Central memory CD8-positive, alpha-beta T cell (primary cell): ENCODE results near the gene BZW1.

Experiments
- ATAC-seq: fragments of 150-1000 bp; cut with Tn5 transposase; replicated peaks from 2 replicates; pipeline ENCODE4 v1.10.0; 2022; ENCODE audit warnings: mild to moderate bottlenecking, moderate FRiP score, moderate number of reproducible peaks; ENCODE audit not compliant: poor library complexity, severe bottlenecking; ENCODE audit errors: extremely low read depth
- DNase-seq, 2 donors: peaks; one replicate each; pipeline ENCODE4 v3.0.0; 2021; ENCODE audit warnings: low spot score in 2 of 2
- H3K27ac Mint-ChIP-seq: one replicate; pipeline ENCODE4 v1.8.0; 2022; ENCODE audit warnings: low read depth, mild to moderate bottlenecking, moderate library complexity, mixed read lengths
- H3K27me3 Mint-ChIP-seq: one replicate; pipeline ENCODE4 v1.8.0; 2022; ENCODE audit warnings: mixed read lengths
- H3K36me3 Mint-ChIP-seq: one replicate; pipeline ENCODE4 v1.8.0; 2022; ENCODE audit warnings: mild to moderate bottlenecking, moderate library complexity, mixed read lengths; ENCODE audit not compliant: insufficient read depth
- H3K4me1 Mint-ChIP-seq: one replicate; pipeline ENCODE4 v1.8.0; 2022; ENCODE audit warnings: mixed read lengths
- H3K4me3 Mint-ChIP-seq: one replicate; pipeline ENCODE4 v1.8.0; 2022; ENCODE audit warnings: mild to moderate bottlenecking, moderate library complexity, mixed read lengths
- H3K9me3 Mint-ChIP-seq: one replicate; pipeline ENCODE4 v1.8.0; 2022; ENCODE audit warnings: mixed read lengths

BZW1 gene

GRCh38 chr2:200820573-200821234 lies 9.0 kb downstream of the BZW1 start:
- Mint-ChIP-seq H3K4me1 (peaks cover 7% of the 10 kb centered on the region), H3K36me3 (peaks cover 74% of the 10 kb centered on the region), H3K4me3 (no peak overlapping the region), H3K27ac (no peak overlapping the region), H3K27me3 (no peaks in the 10 kb centered on the region), H3K9me3 (no peaks in the 10 kb centered on the region)
- ATAC-seq (no peak), DNase-seq (no peak)

GRCh38 chr2:200821686-200822245 lies 10.1 kb downstream of the BZW1 start:
- Mint-ChIP-seq H3K9me3 (no peaks in the 10 kb centered on the region), H3K27ac (no peak overlapping the region), H3K36me3 (peaks cover 65% of the 10 kb centered on the region), H3K4me3 (no peak overlapping the region), H3K4me1 (peaks cover 6% of the 10 kb centered on the region), H3K27me3 (no peaks in the 10 kb centered on the region)
- DNase-seq: no peak
- no peak for ATAC-seq

GRCh38 chr2:200828104-200828503 lies 16.4 kb downstream of the BZW1 start:
- ATAC-seq (no peak), DNase-seq (no peak)
- peak overlapping the region; percentile 46 for H3K27ac Mint-ChIP-seq
- no peaks in the 10 kb centered on the region for H3K9me3 Mint-ChIP-seq
- H3K4me1 Mint-ChIP-seq: peaks cover 5% of the 10 kb centered on the region
- H3K4me3 Mint-ChIP-seq: no peak overlapping the region
- H3K27me3 Mint-ChIP-seq: no peaks in the 10 kb centered on the region
- peaks cover 14% of the 10 kb centered on the region for H3K36me3 Mint-ChIP-seq

GRCh38 chr2:200828572-200829257 lies 17.0 kb downstream of the BZW1 start:
- H3K27me3 Mint-ChIP-seq: no peaks in the 10 kb centered on the region
- no peak for ATAC-seq

GRCh38 chr2:200829258-200829655 lies 17.5 kb downstream of the BZW1 start:
- ATAC-seq: no peak

More at GRCh38 chr2:200828572-200829257, 17.0 kb downstream of the BZW1 start:
- H3K27ac Mint-ChIP-seq: no peak overlapping the region
- no peaks in the 10 kb centered on the region for H3K9me3 Mint-ChIP-seq
- peaks cover 13% of the 10 kb centered on the region for H3K36me3 Mint-ChIP-seq
- no peak for DNase-seq
- no peak overlapping the region for H3K4me3 Mint-ChIP-seq
- H3K4me1 Mint-ChIP-seq: peaks cover 5% of the 10 kb centered on the region

GRCh38 chr2:200834701-200835100 lies 23.0 kb downstream of the BZW1 start:
- Mint-ChIP-seq H3K27me3 (no peaks in the 10 kb centered on the region), H3K27ac (no peak overlapping the region), H3K4me3 (no peak overlapping the region), H3K9me3 (no peaks in the 10 kb centered on the region), H3K36me3 (no peaks in the 10 kb centered on the region), H3K4me1 (no peaks in the 10 kb centered on the region)
- DNase-seq (no peak), ATAC-seq (no peak)

More at GRCh38 chr2:200829258-200829655, 17.5 kb downstream of the BZW1 start:
- H3K9me3 Mint-ChIP-seq: no peaks in the 10 kb centered on the region
- H3K36me3 Mint-ChIP-seq: peaks cover 13% of the 10 kb centered on the region
- peak overlapping the region; percentile 49 for H3K27ac Mint-ChIP-seq
- H3K4me1 Mint-ChIP-seq: peaks cover 5% of the 10 kb centered on the region
- DNase-seq: no peak
- no peak overlapping the region for H3K4me3 Mint-ChIP-seq
- no peaks in the 10 kb centered on the region for H3K27me3 Mint-ChIP-seq

GRCh38 chr2:200839513-200839912 lies 27.8 kb downstream of the BZW1 start:
- no peak for ATAC-seq
- Mint-ChIP-seq H3K27ac (no peak overlapping the region), H3K9me3 (no peaks in the 10 kb centered on the region), H3K36me3 (no peaks in the 10 kb centered on the region), H3K4me1 (no peaks in the 10 kb centered on the region), H3K27me3 (no peaks in the 10 kb centered on the region), H3K4me3 (no peak overlapping the region)
- DNase-seq: no peak

GRCh38 chr2:200843993-200844948 lies 32.6 kb downstream of the BZW1 start:
- Mint-ChIP-seq H3K27me3 (no peaks in the 10 kb centered on the region), H3K27ac (no peak overlapping the region), H3K4me1 (no peaks in the 10 kb centered on the region), H3K9me3 (no peaks in the 10 kb centered on the region), H3K36me3 (peaks cover 3% of the 10 kb centered on the region), H3K4me3 (no peak overlapping the region)
- no peak for DNase-seq
- ATAC-seq: no peak

- Mint-ChIP-seq H3K36me3 (peaks cover 4% of the 10 kb centered on the region), H3K27ac (no peak overlapping the region), H3K9me3 (no peaks in the 10 kb centered on the region), H3K27me3 (no peaks in the 10 kb centered on the region), H3K4me3 (no peak overlapping the region), H3K4me1 (no peaks in the 10 kb centered on the region)
- DNase-seq: no peak
- no peak for ATAC-seq
Measured at GRCh38 chr2:200845194-200845593, 33.5 kb downstream of the BZW1 start.

GRCh38 chr2:200845669-200846325 lies 34.1 kb downstream of the BZW1 start:
- ATAC-seq (no peak), DNase-seq (no peak)
- Mint-ChIP-seq H3K4me1 (peaks cover 6% of the 10 kb centered on the region), H3K9me3 (no peaks in the 10 kb centered on the region), H3K27ac (peak overlapping the region; percentile 82), H3K27me3 (no peaks in the 10 kb centered on the region), H3K36me3 (peaks cover 10% of the 10 kb centered on the region), H3K4me3 (no peak overlapping the region)

GRCh38 chr2:200847269-200847668 lies 35.6 kb downstream of the BZW1 start:
- ATAC-seq (no peak), DNase-seq (no peak)
- peaks cover 25% of the 10 kb centered on the region for H3K36me3 Mint-ChIP-seq
- no peak overlapping the region for H3K4me3 Mint-ChIP-seq
- no peaks in the 10 kb centered on the region for H3K27me3 Mint-ChIP-seq
- no peaks in the 10 kb centered on the region for H3K9me3 Mint-ChIP-seq
- peaks cover 11% of the 10 kb centered on the region for H3K4me1 Mint-ChIP-seq
- H3K27ac Mint-ChIP-seq: no peak overlapping the region

- Mint-ChIP-seq H3K27me3 (no peaks in the 10 kb centered on the region), H3K4me1 (peaks cover 15% of the 10 kb centered on the region), H3K27ac (peak overlapping the region; percentile 53), H3K36me3 (peaks cover 31% of the 10 kb centered on the region), H3K4me3 (no peak overlapping the region), H3K9me3 (no peaks in the 10 kb centered on the region)
- DNase-seq: no peak
- ATAC-seq: no peak
Measured at GRCh38 chr2:200847939-200848338, 36.2 kb downstream of the BZW1 start.
